Kidney tubule cell (primary cell): ENCODE data around the gene GALNT17.

Source experiments
- DNase-seq: peaks from one replicate; pipeline ENCODE4 v3.0.0-alpha.2; 2018; ENCODE audit warnings: low spot score

GALNT17 gene

DNA sequence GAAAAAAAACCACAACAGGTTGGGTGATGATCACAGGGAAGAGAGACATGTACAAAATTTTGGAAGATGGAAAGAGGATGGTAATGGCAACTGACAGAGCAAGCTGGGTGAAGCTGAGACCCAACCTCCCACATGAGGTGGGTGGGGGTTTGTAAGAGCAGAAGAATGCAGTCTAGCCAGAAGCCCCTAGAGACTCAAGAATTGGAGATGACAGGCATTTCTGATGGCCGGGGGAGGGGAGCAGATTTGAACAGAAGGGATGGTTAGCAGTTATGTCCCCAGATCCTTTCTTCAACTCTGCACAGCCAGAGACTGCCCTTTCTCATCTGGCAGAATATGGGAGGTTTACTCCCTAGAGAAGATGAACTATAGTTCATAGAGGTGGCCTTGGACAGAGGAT is 208.0 kb downstream of the GALNT17 start:
- no peak for DNase-seq

DNA sequence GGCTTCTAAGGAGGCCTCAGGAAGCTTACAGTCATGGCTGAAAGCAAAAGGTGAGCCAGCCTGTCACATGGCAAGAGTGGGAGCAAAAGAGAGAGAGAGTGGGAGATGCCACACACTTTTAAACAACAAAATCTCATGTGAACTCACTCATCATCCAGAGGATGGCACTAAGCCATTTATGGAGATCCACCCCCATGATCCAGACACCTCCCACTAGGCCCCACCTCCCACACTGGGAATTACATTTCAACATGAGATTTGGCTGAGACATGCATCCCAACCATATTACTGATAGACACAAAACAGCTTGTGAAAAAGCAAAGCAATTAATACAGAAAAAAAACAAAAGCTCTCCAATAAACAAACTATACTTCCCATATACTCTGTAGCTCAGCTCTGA is 210.3 kb downstream of the GALNT17 start:
- no peak for DNase-seq

GRCh38 chr7:71343039-71343438 is 211.1 kb downstream of the GALNT17 start:
- no peak for DNase-seq

DNA sequence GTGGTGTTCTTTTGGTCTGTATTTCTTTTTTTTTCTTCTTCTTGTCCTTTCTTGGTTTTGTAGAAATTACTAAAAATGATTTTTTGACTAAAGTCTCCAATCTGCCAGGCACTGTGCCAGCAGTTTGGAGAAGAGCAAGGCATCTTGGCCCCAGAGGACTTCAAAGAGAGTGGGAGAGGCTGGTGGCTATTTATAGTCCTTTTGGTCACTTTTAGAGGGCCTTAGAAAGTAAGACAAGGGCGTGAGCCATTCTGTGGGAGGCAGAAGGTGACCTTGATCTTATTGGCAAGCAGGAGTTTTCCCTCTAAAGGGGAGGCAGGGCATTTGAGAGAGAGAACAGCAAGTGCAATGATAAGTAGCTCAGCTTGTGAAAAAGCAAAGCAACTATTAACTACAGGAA is 211.9 kb downstream of the GALNT17 start:
- DNase-seq, result no peak

GRCh38 chr7:71345117-71345884 is 213.4 kb downstream of the GALNT17 start:
- peak; percentile 15 for DNase-seq

- no peak for DNase-seq
Observed at GRCh38 chr7:71348821-71349681, 217.1 kb downstream of the GALNT17 start.

GRCh38 chr7:71349682-71350481 is 217.9 kb downstream of the GALNT17 start:
- no peak for DNase-seq

DNA sequence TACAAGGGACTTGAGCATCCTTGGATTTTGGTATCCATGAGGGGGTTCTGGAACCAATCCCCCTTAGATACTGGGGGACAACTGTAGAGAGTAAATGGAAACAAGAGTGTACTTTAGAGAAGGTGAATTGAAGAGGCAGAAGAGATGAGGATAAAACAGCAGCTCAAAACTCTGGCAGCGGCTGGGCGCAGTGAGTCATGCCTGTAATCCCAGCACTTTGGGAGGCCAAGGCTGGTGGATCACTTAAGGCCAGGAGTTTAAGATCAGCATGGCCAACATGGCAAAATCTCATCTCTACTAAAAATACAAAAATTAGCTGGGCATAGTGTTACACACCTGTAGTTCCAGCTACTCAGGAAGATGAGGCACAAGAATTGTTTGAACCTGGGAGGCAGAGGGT is 218.7 kb downstream of the GALNT17 start:
- no peak for DNase-seq

- no peak for DNase-seq
Observed at GRCh38 chr7:71354716-71355115, 222.8 kb downstream of the GALNT17 start.

GRCh38 chr7:71361451-71362032 is 229.6 kb downstream of the GALNT17 start:
- DNase-seq, result no peak

GRCh38 chr7:71362240-71362639 is 230.3 kb downstream of the GALNT17 start:
- no peak for DNase-seq

GRCh38 chr7:71363223-71363622 is 231.3 kb downstream of the GALNT17 start:
- no peak for DNase-seq

GRCh38 chr7:71363627-71364026 is 231.7 kb downstream of the GALNT17 start:
- DNase-seq, result no peak

DNA sequence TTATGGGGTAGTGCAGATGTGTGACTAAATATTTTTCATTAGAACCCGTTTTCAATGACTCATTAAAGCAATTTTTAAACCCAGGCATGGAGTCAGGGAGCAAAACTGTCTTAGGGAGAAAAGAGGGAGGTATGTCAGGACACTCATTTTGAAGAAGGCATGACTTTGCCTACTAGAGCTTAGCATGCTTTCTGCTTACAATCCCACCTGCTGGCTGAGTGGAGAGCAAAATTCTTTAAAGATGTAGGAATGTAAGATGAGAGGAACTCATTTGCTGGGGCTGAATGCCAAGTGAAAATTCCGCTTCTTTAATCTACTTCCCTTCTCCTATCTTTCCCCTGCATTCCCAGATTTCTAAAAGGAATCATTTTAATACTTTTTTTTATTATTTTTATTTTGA is 232.6 kb downstream of the GALNT17 start:
- DNase-seq, result no peak

DNA sequence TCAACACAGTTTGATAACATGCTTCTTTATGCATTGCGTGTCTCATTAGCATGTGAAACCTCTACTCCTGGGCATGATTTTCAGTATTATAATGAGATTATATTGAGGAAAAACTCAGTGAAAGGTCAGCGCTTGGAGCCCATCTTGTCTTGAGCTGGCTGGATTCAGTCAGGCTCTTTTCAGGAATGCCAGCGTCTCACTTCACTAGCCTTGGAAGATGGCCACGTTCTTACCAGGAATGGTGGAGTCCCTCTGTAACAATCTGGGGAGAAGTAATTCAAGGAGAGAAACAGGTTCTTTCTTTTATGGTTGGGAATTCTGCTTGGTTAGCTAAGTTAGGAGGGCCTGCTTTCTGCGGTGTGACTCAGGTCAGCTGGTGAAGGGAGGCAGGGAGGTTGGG is 241.0 kb downstream of the GALNT17 start:
- no peak for DNase-seq

- DNase-seq, result no peak
Observed at GRCh38 chr7:71377062-71377461, 245.1 kb downstream of the GALNT17 start.

- no peak for DNase-seq
Observed at GRCh38 chr7:71377469-71377868, 245.5 kb downstream of the GALNT17 start.

- DNase-seq, result no peak
Observed at GRCh38 chr7:71384094-71384493, 252.2 kb downstream of the GALNT17 start.

- no peak for DNase-seq
Observed at GRCh38 chr7:71385330-71385729, 253.4 kb downstream of the GALNT17 start.

- DNase-seq, result no peak
Observed at GRCh38 chr7:71386152-71386785, 254.3 kb downstream of the GALNT17 start.

DNA sequence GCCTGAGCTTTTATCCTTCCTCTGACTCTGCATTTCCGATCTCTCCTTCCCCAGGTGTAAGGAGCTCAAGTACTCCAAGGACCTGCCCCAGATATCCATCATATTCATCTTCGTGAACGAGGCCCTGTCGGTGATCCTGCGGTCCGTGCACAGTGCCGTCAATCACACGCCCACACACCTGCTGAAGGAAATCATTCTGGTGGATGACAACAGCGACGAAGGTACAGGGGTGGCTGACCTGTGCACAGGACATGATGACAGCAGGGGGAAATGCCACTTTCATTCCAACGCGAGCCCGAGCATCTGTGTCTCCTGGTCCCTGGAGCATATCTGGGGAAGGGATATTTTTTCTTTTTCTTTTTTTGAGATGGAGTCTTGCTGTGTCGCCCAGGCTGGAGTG is 256.2 kb downstream of the GALNT17 start:
- DNase-seq, result no peak

- no peak for DNase-seq
Observed at GRCh38 chr7:71389976-71390375, 258.0 kb downstream of the GALNT17 start.
